ENCODE measurements around the gene DOK7.

GRCh38 chr4:3515646-3516045, 52.5 kb downstream of the DOK7 start:
- TF ChIP-seq, protein P1, sequence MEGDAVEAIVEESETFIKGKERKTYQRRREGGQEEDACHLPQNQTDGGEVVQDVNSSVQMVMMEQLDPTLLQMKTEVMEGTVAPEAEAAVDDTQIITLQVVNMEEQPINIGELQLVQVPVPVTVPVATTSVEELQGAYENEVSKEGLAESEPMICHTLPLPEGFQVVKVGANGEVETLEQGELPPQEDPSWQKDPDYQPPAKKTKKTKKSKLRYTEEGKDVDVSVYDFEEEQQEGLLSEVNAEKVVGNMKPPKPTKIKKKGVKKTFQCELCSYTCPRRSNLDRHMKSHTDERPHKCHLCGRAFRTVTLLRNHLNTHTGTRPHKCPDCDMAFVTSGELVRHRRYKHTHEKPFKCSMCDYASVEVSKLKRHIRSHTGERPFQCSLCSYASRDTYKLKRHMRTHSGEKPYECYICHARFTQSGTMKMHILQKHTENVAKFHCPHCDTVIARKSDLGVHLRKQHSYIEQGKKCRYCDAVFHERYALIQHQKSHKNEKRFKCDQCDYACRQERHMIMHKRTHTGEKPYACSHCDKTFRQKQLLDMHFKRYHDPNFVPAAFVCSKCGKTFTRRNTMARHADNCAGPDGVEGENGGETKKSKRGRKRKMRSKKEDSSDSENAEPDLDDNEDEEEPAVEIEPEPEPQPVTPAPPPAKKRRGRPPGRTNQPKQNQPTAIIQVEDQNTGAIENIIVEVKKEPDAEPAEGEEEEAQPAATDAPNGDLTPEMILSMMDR (IDR thresholded peaks at IDR 0.05) = no peak
- TF ChIP-seq POLR2A (IDR thresholded peaks at IDR 0.05) = no peak
